Measurements from ENCODE around the gene METTL9.

- TF ChIP-seq CTCF (IDR thresholded peaks at IDR 0.05) (no peak), POLR2A (IDR thresholded peaks at IDR 0.05) (no peak)
Observed at GRCh38 chr16:21614896-21615295, 15.5 kb downstream of the METTL9 start.

All from Peyer's patch (tissue), 4 donors.